GM21447 (cell line): ENCODE data around the gene INCENP.
"Not testable (repeated sequence)": the region's sequence is repeated elsewhere in the genome, so short reads cannot be mapped to it uniquely, and the experiment has no call there.

ENCODE experiments used
- ATAC-seq: cut with Tn5 transposase; IDR thresholded peaks from one replicate; pipeline ENCODE4 v1.9.1; 2021; ENCODE audit not compliant: unreplicated experiment

Gene INCENP

GRCh38 chr11:62123669-62124185 lies at the start of gene INCENP:
Gene INCENP (plus strand): TSS chr11:62124011. CDS start chr11:62128162, 4,151 bp downstream.
- ATAC-seq: peak; percentile 96

GRCh38 chr11:62075438-62075837 lies 48.4 kb upstream of the INCENP start:
- no peak for ATAC-seq

GRCh38 chr11:62077132-62077531 lies 46.7 kb upstream of the INCENP start:
- no peak for ATAC-seq

GRCh38 chr11:62081378-62082291 lies 42.2 kb upstream of the INCENP start:
- ATAC-seq: no peak

GRCh38 chr11:62082292-62082657 lies 41.5 kb upstream of the INCENP start:
- no peak for ATAC-seq

- ATAC-seq: not testable (repeated sequence)
These were observed 39.0 kb upstream of the INCENP start for GRCh38 chr11:62084801-62085200.

- ATAC-seq: no peak
These were observed 36.1 kb upstream of the INCENP start for GRCh38 chr11:62087694-62088093.

GRCh38 chr11:62088331-62088933 lies 35.4 kb upstream of the INCENP start:
- no peak for ATAC-seq

GRCh38 chr11:62103141-62103540 lies 20.7 kb upstream of the INCENP start:
- no peak for ATAC-seq

GRCh38 chr11:62103986-62104385 lies 19.8 kb upstream of the INCENP start:
- no peak for ATAC-seq

GRCh38 chr11:62104816-62105653 lies 18.8 kb upstream of the INCENP start:
- ATAC-seq: no peak

- no peak for ATAC-seq
These were observed 18.1 kb upstream of the INCENP start for GRCh38 chr11:62105667-62106191.

- ATAC-seq: no peak
These were observed 15.6 kb upstream of the INCENP start for GRCh38 chr11:62108017-62108750.

GRCh38 chr11:62108971-62109404 lies 14.8 kb upstream of the INCENP start:
- no peak for ATAC-seq

- ATAC-seq: no peak
These were observed 8.6 kb upstream of the INCENP start for GRCh38 chr11:62115085-62115694.

- ATAC-seq: no peak
These were observed 7.4 kb upstream of the INCENP start for GRCh38 chr11:62116451-62116850.

GRCh38 chr11:62119569-62119968 lies 4.2 kb upstream of the INCENP start:
- ATAC-seq: no peak

- no peak for ATAC-seq
These were observed 3.8 kb upstream of the INCENP start for GRCh38 chr11:62120001-62120400.

- ATAC-seq: no peak
These were observed 3.4 kb upstream of the INCENP start for GRCh38 chr11:62120431-62120830.

- no peak for ATAC-seq
These were observed 1.7 kb upstream of the INCENP start for GRCh38 chr11:62122076-62122475.
